CD4-positive, CD25-positive, alpha-beta regulatory T cell (primary cell): ENCODE results near the gene PRRC2A. TPM values are rescaled to one million over a fixed set of nuclear protein-coding genes. Genes with fewer than 3 reads are reported as not detected.

Experiments
- ATAC-seq, 2 donors: fragments of 150-1000 bp; cut with Tn5 transposase; one replicate each; pipeline ENCODE4 v1.10.0; 2021; ENCODE audit warnings: low read depth in 2 of 2, moderate number of reproducible peaks in 2 of 2, moderate library complexity in 1 of 2
- DNase-seq, 3 donors: peaks; one replicate each; pipeline versions ENCODE4 v3.0.0 to v3.0.0-alpha.2; 2012 to 2022; ENCODE audit warnings: mixed read lengths in 1 of 3
- H3K27ac ChIP-seq: one replicate; pipeline ENCODE4 v1.7.0; 2013; ENCODE audit warnings: mild to moderate bottlenecking, low read length; ENCODE audit not compliant: insufficient read depth, poor library complexity, severe bottlenecking
- H3K27me3 ChIP-seq: one replicate; pipeline ENCODE4 v1.7.0; 2013; ENCODE audit warnings: low read length; ENCODE audit not compliant: control insufficient read depth, insufficient read depth
- H3K36me3 ChIP-seq: one replicate; pipeline ENCODE4 v1.7.0; 2013; ENCODE audit warnings: mild to moderate bottlenecking, low read length, moderate library complexity; ENCODE audit not compliant: control insufficient read depth, insufficient read depth
- H3K4me1 ChIP-seq: 2 replicates; pipeline ENCODE4 v1.7.0; 2013; ENCODE audit warnings: mild to moderate bottlenecking, low read length; ENCODE audit not compliant: insufficient read depth, control insufficient read depth, poor library complexity, severe bottlenecking
- H3K4me3 ChIP-seq: one replicate; pipeline ENCODE4 v1.7.0; 2013; ENCODE audit warnings: low read depth, mild to moderate bottlenecking, low read length, moderate library complexity
- H3K9me3 ChIP-seq, 2 experiments: 1 replicate in 1 of 2; 2 replicates in 1 of 2; pipeline ENCODE4 v1.7.0; 2013; ENCODE audit warnings: low read length in 2 of 2, mild to moderate bottlenecking in 1 of 2, moderate library complexity in 1 of 2; ENCODE audit not compliant: control insufficient read depth in 2 of 2
- H3K27ac Mint-ChIP-seq, 3 donors: one replicate each; pipeline ENCODE4 v1.8.0; 2020 to 2022; ENCODE audit warnings: mild to moderate bottlenecking in 3 of 3, mixed read lengths in 3 of 3, moderate library complexity in 2 of 3
- H3K27me3 Mint-ChIP-seq: one replicate; pipeline ENCODE4 v1.8.0; 2022; ENCODE audit warnings: mild to moderate bottlenecking, mixed read lengths
- H3K36me3 Mint-ChIP-seq: one replicate; pipeline ENCODE4 v1.8.0; 2020; ENCODE audit warnings: mixed read lengths
- H3K4me1 Mint-ChIP-seq, 4 donors: one replicate each; pipeline ENCODE4 v1.8.0; 2020 to 2022; ENCODE audit warnings: mixed read lengths in 4 of 4, mild to moderate bottlenecking in 1 of 4
- H3K4me3 Mint-ChIP-seq, 4 donors: one replicate each; pipeline ENCODE4 v1.8.0; 2020 to 2022; ENCODE audit warnings: mild to moderate bottlenecking in 4 of 4, mixed read lengths in 4 of 4, moderate library complexity in 3 of 4
- H3K9me3 Mint-ChIP-seq, 7 donors: one replicate each; pipeline ENCODE4 v1.8.0; 2020 to 2022; ENCODE audit warnings: mixed read lengths in 7 of 7, mild to moderate bottlenecking in 3 of 7, moderate library complexity in 2 of 7
- polyA plus RNA-seq, 4 donors: library from polyadenylated mRNA; unstranded; fragments of 300-500 nt; fragmentation: Illumina TruSeq; gene quantifications; one replicate each; pipeline ENCODE4 v1.2.3, GENCODE V29; 2021
- total RNA-seq: library from RNA; stranded (reverse); gene quantifications from one replicate; pipeline ENCODE4 v1.2.3, GENCODE V29; 2022

The PRRC2A gene
- total and polyA plus RNA-seq, 5 donors from 2014 or later, result 2.8 to 214 (median 3.2) TPM

DNA sequence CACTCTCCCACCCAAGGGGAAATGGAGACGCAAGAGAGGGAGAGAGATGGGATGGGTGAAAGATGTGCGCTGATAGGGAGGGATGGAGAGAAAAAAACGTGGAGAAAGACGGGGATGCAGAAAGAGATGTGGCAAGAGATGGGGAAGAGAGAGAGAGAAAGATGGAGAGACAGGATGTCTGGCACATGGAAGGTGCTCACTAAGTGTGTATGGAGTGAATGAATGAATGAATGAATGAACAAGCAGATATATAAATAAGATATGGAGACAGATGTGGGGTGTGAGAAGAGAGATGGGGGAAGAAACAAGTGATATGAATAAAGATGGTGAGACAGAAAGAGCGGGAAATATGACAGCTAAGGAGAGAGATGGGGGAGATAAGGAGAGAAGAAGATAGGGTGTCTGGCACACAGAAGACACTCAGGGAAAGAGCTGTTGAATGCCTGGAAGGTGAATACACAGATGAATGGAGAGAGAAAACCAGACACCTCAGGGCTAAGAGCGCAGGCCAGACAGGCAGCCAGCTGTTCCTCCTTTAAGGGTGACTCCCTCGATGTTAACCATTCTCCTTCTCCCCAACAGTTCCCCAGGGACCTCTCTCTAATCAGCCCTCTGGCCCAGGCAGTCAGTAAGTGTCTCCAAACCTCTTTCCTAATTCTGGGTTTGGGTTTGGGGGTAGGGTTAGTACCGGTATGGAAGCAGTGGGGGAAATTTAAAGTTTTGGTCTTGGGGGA, 44.4 kb upstream of the PRRC2A start:
- Histone ChIP-seq H3K9me3 (no peaks in the 10 kb centered on the region), H3K36me3 (peaks cover 10% of the 10 kb centered on the region), H3K4me1 (peaks cover 92% of the 10 kb centered on the region), H3K4me3 (peak overlapping the region; percentile 99), H3K27me3 (no peaks in the 10 kb centered on the region), H3K27ac (peak overlapping the region; percentile 95)
- Mint-ChIP-seq H3K27me3 (peaks cover 5% of the 10 kb centered on the region), H3K4me3 (peak overlapping the region; percentile 99 to 100 (median 100)), H3K27ac (peak overlapping the region; percentile 98 to 100 (median 100)), H3K9me3 (peaks cover 0 to 2% (median 0%) of the 10 kb centered on the region in 7 donors), H3K4me1 (peaks cover 6 to 92% (median 70%) of the 10 kb centered on the region in 4 donors), H3K36me3 (peaks cover 38% of the 10 kb centered on the region)
- ATAC-seq, result no peak
- DNase-seq, result peak in 1 of 3 donors; percentile 31

GRCh38 chr6:31576897-31577578, 43.5 kb upstream of the PRRC2A start:
- ATAC-seq, result peak in 1 of 2 donors; percentile 9
- Histone ChIP-seq H3K4me1 (peaks cover 85% of the 10 kb centered on the region), H3K4me3 (peak overlapping the region; percentile 99), H3K27ac (peak overlapping the region; percentile 95), H3K27me3 (no peaks in the 10 kb centered on the region), H3K9me3 (no peaks in the 10 kb centered on the region), H3K36me3 (peaks cover 10% of the 10 kb centered on the region)
- peak overlapping the region; percentile 99 to 100 (median 100) for H3K4me3 Mint-ChIP-seq
- H3K36me3 Mint-ChIP-seq, result peaks cover 44% of the 10 kb centered on the region
- H3K27ac Mint-ChIP-seq, result peak overlapping the region; percentile 98 to 100 (median 100)
- peaks cover 6 to 85% (median 63%) of the 10 kb centered on the region in 4 donors for H3K4me1 Mint-ChIP-seq
- H3K27me3 Mint-ChIP-seq, result peaks cover 5% of the 10 kb centered on the region
- peaks cover 0 to 2% (median 0%) of the 10 kb centered on the region in 7 donors for H3K9me3 Mint-ChIP-seq
- DNase-seq, result peak; percentile 47 to 84 (median 51)

- peak overlapping the region; percentile 99 for H3K4me3 ChIP-seq
- peaks cover 44% of the 10 kb centered on the region for H3K36me3 Mint-ChIP-seq
These were observed 42.9 kb upstream of the PRRC2A start for GRCh38 chr6:31577579-31577966.

GRCh38 chr6:31578184-31579118, 42.1 kb upstream of the PRRC2A start:
- peaks cover 47% of the 10 kb centered on the region for H3K36me3 Mint-ChIP-seq
- H3K36me3 ChIP-seq, result peaks cover 10% of the 10 kb centered on the region
- H3K9me3 ChIP-seq, result no peaks in the 10 kb centered on the region
- H3K4me3 ChIP-seq, result peak overlapping the region; percentile 99
- peaks cover 0 to 83% (median 64%) of the 10 kb centered on the region in 4 donors for H3K4me1 Mint-ChIP-seq
- peaks cover 86% of the 10 kb centered on the region for H3K4me1 ChIP-seq
- H3K27me3 ChIP-seq, result no peaks in the 10 kb centered on the region
- H3K27ac ChIP-seq, result peak overlapping the region; percentile 95
- H3K27ac Mint-ChIP-seq, result peak overlapping the region; percentile 95 to 99 (median 98)
- no peak for ATAC-seq
- H3K4me3 Mint-ChIP-seq, result peak overlapping the region; percentile 97 to 100 (median 99)
- peak in 1 of 3 donors; percentile 54 for DNase-seq
- H3K9me3 Mint-ChIP-seq, result peaks cover 0 to 2% (median 0%) of the 10 kb centered on the region in 7 donors
- no peaks in the 10 kb centered on the region for H3K27me3 Mint-ChIP-seq

More at GRCh38 chr6:31577579-31577966, 42.9 kb upstream of the PRRC2A start:
- H3K4me3 Mint-ChIP-seq, result peak overlapping the region; percentile 99 to 100 (median 100)
- DNase-seq (no peak), ATAC-seq (no peak)
- peaks cover 2 to 83% (median 63%) of the 10 kb centered on the region in 4 donors for H3K4me1 Mint-ChIP-seq
- H3K4me1 ChIP-seq, result peaks cover 86% of the 10 kb centered on the region
- peak overlapping the region; percentile 88 to 100 (median 98) for H3K27ac Mint-ChIP-seq
- peaks cover 0 to 2% (median 0%) of the 10 kb centered on the region in 7 donors for H3K9me3 Mint-ChIP-seq
- H3K9me3 ChIP-seq, result no peaks in the 10 kb centered on the region
- peaks cover 1% of the 10 kb centered on the region for H3K27me3 Mint-ChIP-seq
- no peaks in the 10 kb centered on the region for H3K27me3 ChIP-seq
- peak overlapping the region; percentile 95 for H3K27ac ChIP-seq
- peaks cover 10% of the 10 kb centered on the region for H3K36me3 ChIP-seq

GRCh38 chr6:31579119-31579505, 41.4 kb upstream of the PRRC2A start:
- no peak for ATAC-seq
- no peaks in the 10 kb centered on the region for H3K27me3 ChIP-seq
- Mint-ChIP-seq H3K4me3 (peak overlapping the region; percentile 97 to 100 (median 99)), H3K4me1 (peaks cover 0 to 83% (median 61%) of the 10 kb centered on the region in 4 donors), H3K36me3 (peaks cover 47% of the 10 kb centered on the region), H3K9me3 (peaks cover 0 to 2% (median 0%) of the 10 kb centered on the region in 7 donors), H3K27ac (peak overlapping the region; percentile 95 to 99 (median 98)), H3K27me3 (no peaks in the 10 kb centered on the region)
- peak in 1 of 3 donors; percentile 50 for DNase-seq
- peak overlapping the region; percentile 99 for H3K4me3 ChIP-seq
- H3K36me3 ChIP-seq, result peaks cover 10% of the 10 kb centered on the region
- peak overlapping the region; percentile 95 for H3K27ac ChIP-seq
- no peaks in the 10 kb centered on the region for H3K9me3 ChIP-seq
- H3K4me1 ChIP-seq, result peaks cover 86% of the 10 kb centered on the region

DNA sequence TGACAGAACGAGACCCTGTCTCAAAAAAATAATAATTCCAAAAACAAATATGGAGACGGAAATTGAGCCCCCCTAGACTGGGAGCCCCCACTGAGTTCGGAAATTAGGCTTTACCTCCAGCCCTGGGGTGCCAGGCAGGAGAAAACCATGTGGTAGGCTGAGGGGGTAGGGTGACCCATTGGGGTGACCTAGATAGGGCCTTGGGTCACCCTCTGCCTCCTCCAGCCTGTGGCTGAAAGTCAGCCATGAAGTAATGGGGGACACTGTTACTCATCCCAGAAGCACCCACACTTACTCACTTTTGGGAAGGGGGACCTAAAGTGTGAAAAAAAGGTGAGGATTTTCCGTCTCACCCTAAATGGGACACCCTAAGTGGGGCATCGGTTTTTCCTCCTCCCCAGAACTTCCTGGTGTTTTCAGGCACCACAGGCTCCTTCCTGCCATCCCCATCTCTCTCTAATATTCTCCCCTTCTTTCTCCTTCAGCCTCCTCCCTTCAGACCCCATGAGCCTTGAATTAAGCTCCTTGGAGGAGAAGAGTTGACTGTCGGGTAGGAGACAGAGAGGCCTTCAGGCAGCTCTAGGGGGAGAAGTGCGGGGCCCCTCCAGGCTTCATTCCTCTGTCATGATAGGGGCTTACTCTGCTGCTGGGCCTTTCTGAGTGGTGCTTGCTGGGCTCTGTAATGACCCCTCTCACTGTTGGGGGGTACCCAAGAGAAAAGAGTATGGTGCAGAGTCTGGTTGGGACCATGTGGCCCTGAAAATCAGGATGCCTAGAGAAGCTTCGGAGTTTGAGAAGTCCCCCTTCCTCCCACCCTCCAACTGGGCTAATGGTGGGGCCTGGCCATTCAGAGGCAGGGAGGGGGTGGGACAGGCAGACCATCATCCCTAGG, 40.7 kb upstream of the PRRC2A start:
- DNase-seq, result peak in 1 of 3 donors; percentile 58
- peaks cover 47% of the 10 kb centered on the region for H3K36me3 Mint-ChIP-seq

More for the DNA sequence above, 40.7 kb upstream of the PRRC2A start:
- Histone ChIP-seq H3K27ac (peak overlapping the region; percentile 95), H3K4me1 (peaks cover 86% of the 10 kb centered on the region), H3K9me3 (no peaks in the 10 kb centered on the region), H3K27me3 (no peaks in the 10 kb centered on the region), H3K4me3 (peak overlapping the region; percentile 99), H3K36me3 (peaks cover 10% of the 10 kb centered on the region)
- ATAC-seq, result no peak
- peaks cover 0 to 83% (median 57%) of the 10 kb centered on the region in 4 donors for H3K4me1 Mint-ChIP-seq
- H3K27me3 Mint-ChIP-seq, result peaks cover 4% of the 10 kb centered on the region
- peak overlapping the region; percentile 97 to 99 (median 98) for H3K27ac Mint-ChIP-seq
- peaks cover 0 to 2% (median 0%) of the 10 kb centered on the region in 7 donors for H3K9me3 Mint-ChIP-seq
- H3K4me3 Mint-ChIP-seq, result peak overlapping the region; percentile 97 to 100 (median 99)
